ENCODE measurements around the gene SPART. TPM values are rescaled to one million over a fixed set of nuclear protein-coding genes. Genes with fewer than 3 reads are reported as not detected.

SPART gene
- total RNA-seq, 1 donor from 2014 or later = 32.7 TPM

DNA sequence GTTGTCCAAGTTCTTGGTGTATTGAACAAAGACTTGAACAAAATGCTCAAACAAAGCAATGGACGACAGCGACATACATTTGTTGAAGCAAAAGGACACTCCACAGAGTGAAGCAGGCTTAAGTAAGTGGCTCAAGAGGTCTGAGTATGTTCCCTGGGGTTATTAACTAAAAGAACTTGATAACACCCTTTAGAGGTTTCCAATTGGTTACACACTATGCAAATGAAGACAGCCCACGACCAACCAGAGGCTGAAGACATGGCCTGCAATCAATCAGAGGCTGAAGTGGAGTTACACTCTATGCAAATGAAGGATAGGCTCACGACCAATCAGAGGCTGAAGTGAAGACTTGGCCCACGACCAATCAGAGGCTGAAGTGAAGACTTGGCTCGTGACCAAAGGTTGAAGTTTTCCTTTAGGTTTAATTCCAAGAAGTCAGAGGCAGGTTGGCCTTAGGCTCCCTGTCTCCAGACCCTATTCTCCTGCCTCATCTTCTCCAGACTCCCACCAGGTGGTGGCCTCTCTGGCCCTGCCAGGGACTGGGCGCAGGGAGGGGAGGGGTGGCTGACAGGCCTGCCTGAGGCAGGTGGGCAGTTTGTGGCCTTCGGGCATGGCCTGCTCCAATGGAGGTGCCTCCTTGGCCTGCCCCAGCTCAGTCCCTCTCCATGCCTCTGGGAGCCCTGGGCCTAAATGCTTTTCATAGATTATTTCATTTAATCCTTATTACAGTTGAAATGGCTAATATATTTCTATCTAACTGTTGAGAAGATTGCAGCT, 86.6 kb downstream of the SPART start:
- TF ChIP-seq CTCF (IDR thresholded peaks at IDR 0.05; ENCODE audit: borderline replicate concordance) = no peak
- H3K4me1 ChIP-seq = no peaks in the 10 kb centered on the region
- H3K36me3 ChIP-seq = no peaks in the 10 kb centered on the region
- H3K4me3 ChIP-seq = no peak overlapping the region
- intact Hi-C loops (cut with micrococcal nuclease) = no loop called here
- H3K9me3 ChIP-seq (replicated peaks) = no peaks in the 10 kb centered on the region
- no peak for DNase-seq
- peaks cover 4% of the 10 kb centered on the region for H3K27me3 ChIP-seq (ENCODE audit: low read depth)
- no peak overlapping the region for H3K27ac ChIP-seq (replicated peaks)

DNA sequence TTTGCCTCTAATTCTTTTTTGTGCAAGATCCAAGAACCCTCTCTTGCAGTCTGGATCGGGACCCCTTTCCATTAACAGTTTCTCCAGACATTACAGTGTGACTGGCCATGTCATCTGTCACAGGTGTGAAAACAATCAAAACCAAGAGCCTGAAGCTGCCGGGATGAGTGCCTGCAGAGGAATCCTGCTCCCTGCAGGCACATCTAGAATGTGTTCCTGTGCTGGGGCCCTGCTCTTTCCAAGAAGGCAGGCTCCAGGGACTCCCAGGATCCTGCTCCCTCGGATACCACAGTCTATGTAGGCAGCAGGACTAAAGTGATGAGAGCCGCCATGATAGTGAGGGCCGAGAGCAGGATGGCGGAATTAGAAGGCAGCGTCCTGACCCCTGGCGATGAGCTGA, 87.4 kb downstream of the SPART start:
- Histone ChIP-seq H3K9me3 (replicated peaks) (no peaks in the 10 kb centered on the region), H3K4me1 (no peaks in the 10 kb centered on the region), H3K36me3 (no peaks in the 10 kb centered on the region), H3K27ac (replicated peaks) (no peak overlapping the region), H3K27me3 (ENCODE audit: low read depth) (peaks cover 4% of the 10 kb centered on the region), H3K4me3 (no peak overlapping the region)
- no peak for TF ChIP-seq CTCF (IDR thresholded peaks at IDR 0.05; ENCODE audit: borderline replicate concordance)
- no peak for DNase-seq
- intact Hi-C loops (cut with micrococcal nuclease) = no loop called here

Other genes with a start within 250 kb of the SPART start
- gene DCLK1, start 215.0 kb downstream of the SPART start, total RNA-seq = 8.4 TPM
- gene SOHLH2, start 131.8 kb downstream of the SPART start, total RNA-seq = not detected
- 0.69 TPM for gene CCDC169, start 48.6 kb downstream of the SPART start, total RNA-seq
- not detected for gene CCNA1, start 86.1 kb upstream of the SPART start, total RNA-seq